Measurements from ENCODE around the gene MALAT1. TPM values are rescaled to one million over a fixed set of nuclear protein-coding genes. Genes with fewer than 3 reads are reported as not detected.
"Not testable (repeated sequence)": the region's sequence is repeated elsewhere in the genome, so short reads cannot be mapped to it uniquely, and the experiment has no call there.

The MALAT1 gene
- total RNA-seq, 3 donors from 2014 or later (not counting 1 experiment from before 2014, with no cell fraction given): 32,911 to 36,726 (median 33,502) TPM

GRCh38 chr11:65470433-65471049, 28.3 kb upstream of the MALAT1 start:
- no peaks in the 10 kb centered on the region for H3K9me3 Mint-ChIP-seq
- H3K4me3 Mint-ChIP-seq: no peak overlapping the region
- 94% methylated on average over 8 of the region's 8 CpGs for WGBS (ENCODE audit: insufficient coverage)
- Histone ChIP-seq H3K27ac (ENCODE audit: low read length) (no peak overlapping the region), H3K4me1 (ENCODE audit: control insufficient read depth, insufficient read depth, low read length) (peaks cover 16% of the 10 kb centered on the region), H3K27me3 (ENCODE audit: control insufficient read depth, insufficient read depth, low read length) (no peaks in the 10 kb centered on the region), H3K9me3 (ENCODE audit: control insufficient read depth, insufficient read depth, low read length) (no peaks in the 10 kb centered on the region), H3K36me3 (ENCODE audit: control insufficient read depth, insufficient read depth, low read length) (no peaks in the 10 kb centered on the region), H3K4me3 (ENCODE audit: low read length) (no peak overlapping the region)
- intact Hi-C loops (cut with micrococcal nuclease): loop anchor here (5.0 kb wide), 1 partner anchor 37 kb away; no protein-coding TSS in a partner anchor
- ATAC-seq: no peak
- no peak for DNase-seq
- no peaks in the 10 kb centered on the region for H3K36me3 Mint-ChIP-seq
- peak overlapping the region; percentile 31 to 96 for H3K27ac Mint-ChIP-seq
- H3K27me3 Mint-ChIP-seq (ENCODE audit: low read depth in 2 of 2): no peaks in the 10 kb centered on the region
- H3K4me1 Mint-ChIP-seq: peaks cover 11 to 12% of the 10 kb centered on the region in 2 donors
- TF ChIP-seq CTCF (IDR thresholded peaks at IDR 0.05): no peak

- Histone ChIP-seq H3K4me3 (ENCODE audit: low read length) (no peak overlapping the region), H3K27ac (ENCODE audit: low read length) (peak overlapping the region; percentile 60), H3K36me3 (ENCODE audit: control insufficient read depth, insufficient read depth, low read length) (no peaks in the 10 kb centered on the region), H3K27me3 (ENCODE audit: control insufficient read depth, insufficient read depth, low read length) (no peaks in the 10 kb centered on the region), H3K9me3 (ENCODE audit: control insufficient read depth, insufficient read depth, low read length) (no peaks in the 10 kb centered on the region), H3K4me1 (ENCODE audit: control insufficient read depth, insufficient read depth, low read length) (peaks cover 20% of the 10 kb centered on the region)
- no peaks in the 10 kb centered on the region for H3K27me3 Mint-ChIP-seq (ENCODE audit: low read depth in 2 of 2)
- intact Hi-C loops (cut with micrococcal nuclease): loop anchor here (5.0 kb wide), 1 partner anchor 36 kb away; no protein-coding TSS in a partner anchor
- no peak overlapping the region for H3K4me3 Mint-ChIP-seq
- ATAC-seq (peak in 1 of 3 donors; percentile 29), DNase-seq (peak in 1 of 2 donors; percentile 46)
- no peaks in the 10 kb centered on the region for H3K9me3 Mint-ChIP-seq
- H3K27ac Mint-ChIP-seq: peak overlapping the region; percentile 79 to 96
- WGBS (ENCODE audit: insufficient coverage): 65% methylated on average over 8 of the region's 8 CpGs
- TF ChIP-seq CTCF (IDR thresholded peaks at IDR 0.05): no peak
- H3K36me3 Mint-ChIP-seq: no peaks in the 10 kb centered on the region
- peaks cover 15 to 16% of the 10 kb centered on the region in 2 donors for H3K4me1 Mint-ChIP-seq
Observed at GRCh38 chr11:65471447-65471891, 27.4 kb upstream of the MALAT1 start.

GRCh38 chr11:65472588-65473277, 26.1 kb upstream of the MALAT1 start:
- peak overlapping the region; percentile 79 to 96 for H3K27ac Mint-ChIP-seq

GRCh38 chr11:65473278-65473860, 25.5 kb upstream of the MALAT1 start:
- Mint-ChIP-seq H3K4me1 (peaks cover 26 to 28% of the 10 kb centered on the region in 2 donors), H3K36me3 (no peaks in the 10 kb centered on the region), H3K27me3 (ENCODE audit: low read depth in 2 of 2) (no peaks in the 10 kb centered on the region), H3K27ac (no peak overlapping the region), H3K9me3 (no peaks in the 10 kb centered on the region), H3K4me3 (no peak overlapping the region)
- H3K9me3 ChIP-seq (ENCODE audit: control insufficient read depth, insufficient read depth, low read length): no peaks in the 10 kb centered on the region
- H3K36me3 ChIP-seq (ENCODE audit: control insufficient read depth, insufficient read depth, low read length): no peaks in the 10 kb centered on the region
- H3K27me3 ChIP-seq (ENCODE audit: control insufficient read depth, insufficient read depth, low read length): no peaks in the 10 kb centered on the region
- TF ChIP-seq CTCF (IDR thresholded peaks at IDR 0.05): no peak
- intact Hi-C loops (cut with micrococcal nuclease): loop anchor here (5.0 kb wide), 1 partner anchor 34 kb away; no protein-coding TSS in a partner anchor
- H3K4me1 ChIP-seq (ENCODE audit: control insufficient read depth, insufficient read depth, low read length): peaks cover 34% of the 10 kb centered on the region
- H3K4me3 ChIP-seq (ENCODE audit: low read length): no peak overlapping the region
- DNase-seq (no peak), ATAC-seq (no peak)
- H3K27ac ChIP-seq (ENCODE audit: low read length): no peak overlapping the region
- WGBS (ENCODE audit: insufficient coverage): 92% methylated on average over 4 of the region's 7 CpGs

More at GRCh38 chr11:65472588-65473277, 26.1 kb upstream of the MALAT1 start:
- H3K36me3 ChIP-seq (ENCODE audit: control insufficient read depth, insufficient read depth, low read length); H3K9me3 Mint-ChIP-seq; H3K27me3 Mint-ChIP-seq (ENCODE audit: low read depth in 2 of 2); H3K9me3 ChIP-seq (ENCODE audit: control insufficient read depth, insufficient read depth, low read length); H3K27me3 ChIP-seq (ENCODE audit: control insufficient read depth, insufficient read depth, low read length); H3K4me3 ChIP-seq (ENCODE audit: low read length); ATAC-seq; H3K36me3 Mint-ChIP-seq; H3K4me3 Mint-ChIP-seq; DNase-seq: not testable (repeated sequence)
- H3K4me1 Mint-ChIP-seq: peaks cover 23 to 24% of the 10 kb centered on the region in 2 donors
- WGBS (ENCODE audit: insufficient coverage): 83% methylated on average over 11 of the region's 14 CpGs
- Histone ChIP-seq H3K27ac (ENCODE audit: low read length) (peak overlapping the region; percentile 49), H3K4me1 (ENCODE audit: control insufficient read depth, insufficient read depth, low read length) (peaks cover 28% of the 10 kb centered on the region)
- intact Hi-C loops (cut with micrococcal nuclease): loop anchor here (1.0 to 5.0 kb wide), 2 partner anchors 35 to 56 kb away; no protein-coding TSS in a partner anchor

All from natural killer cell (primary cell).